HTR-8/SVneo (cell line): ENCODE measurements around the gene PBX4.
"Not testable (repeated sequence)": the region's sequence is repeated elsewhere in the genome, so short reads cannot be mapped to it uniquely, and the experiment has no call there.

Experiments
- DNase-seq: peaks from one replicate; pipeline ENCODE4 v3.0.0; 2011; ENCODE audit warnings: low spot score, mixed read lengths; ENCODE audit not compliant: insufficient read length
- FAIRE-seq: peaks from 2 replicates; lab custom pipeline; 2011; peaks lifted over from hg19 to GRCh38; lab: Jason Lieb, UNC

Gene PBX4

DNA sequence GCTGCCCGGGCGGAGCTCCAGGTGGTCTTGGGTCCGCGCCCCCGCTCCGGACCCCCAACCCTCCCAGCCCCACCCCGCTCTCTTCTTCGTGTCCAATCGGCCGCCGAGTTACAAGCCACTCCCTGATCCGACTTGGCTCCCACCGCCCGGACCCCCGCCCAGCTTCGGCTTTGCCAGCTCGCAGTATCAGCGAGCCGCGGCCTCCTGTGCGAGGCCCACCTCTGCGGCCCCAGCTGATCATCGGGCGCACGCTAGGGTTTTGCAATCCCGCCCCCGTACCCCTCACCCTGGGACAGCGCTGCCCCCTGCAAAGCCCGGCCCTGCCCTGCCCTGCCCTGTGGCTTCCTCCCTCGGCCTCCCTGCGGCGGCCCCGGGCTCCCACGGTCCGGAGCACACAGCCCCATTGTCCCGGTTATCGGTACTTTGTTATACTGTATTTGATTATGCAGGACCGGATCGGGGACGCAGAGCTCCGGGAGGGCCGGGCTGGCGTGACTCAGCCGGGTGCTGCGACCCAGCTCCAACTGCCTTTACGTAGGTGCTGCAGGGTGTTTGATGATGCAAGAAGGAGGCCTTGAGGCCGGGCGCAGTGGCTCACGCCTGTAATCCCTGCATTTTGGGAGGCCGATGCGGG, 10.1 kb upstream of the PBX4 start:
- no peak for DNase-seq
- no peak for FAIRE-seq

DNA sequence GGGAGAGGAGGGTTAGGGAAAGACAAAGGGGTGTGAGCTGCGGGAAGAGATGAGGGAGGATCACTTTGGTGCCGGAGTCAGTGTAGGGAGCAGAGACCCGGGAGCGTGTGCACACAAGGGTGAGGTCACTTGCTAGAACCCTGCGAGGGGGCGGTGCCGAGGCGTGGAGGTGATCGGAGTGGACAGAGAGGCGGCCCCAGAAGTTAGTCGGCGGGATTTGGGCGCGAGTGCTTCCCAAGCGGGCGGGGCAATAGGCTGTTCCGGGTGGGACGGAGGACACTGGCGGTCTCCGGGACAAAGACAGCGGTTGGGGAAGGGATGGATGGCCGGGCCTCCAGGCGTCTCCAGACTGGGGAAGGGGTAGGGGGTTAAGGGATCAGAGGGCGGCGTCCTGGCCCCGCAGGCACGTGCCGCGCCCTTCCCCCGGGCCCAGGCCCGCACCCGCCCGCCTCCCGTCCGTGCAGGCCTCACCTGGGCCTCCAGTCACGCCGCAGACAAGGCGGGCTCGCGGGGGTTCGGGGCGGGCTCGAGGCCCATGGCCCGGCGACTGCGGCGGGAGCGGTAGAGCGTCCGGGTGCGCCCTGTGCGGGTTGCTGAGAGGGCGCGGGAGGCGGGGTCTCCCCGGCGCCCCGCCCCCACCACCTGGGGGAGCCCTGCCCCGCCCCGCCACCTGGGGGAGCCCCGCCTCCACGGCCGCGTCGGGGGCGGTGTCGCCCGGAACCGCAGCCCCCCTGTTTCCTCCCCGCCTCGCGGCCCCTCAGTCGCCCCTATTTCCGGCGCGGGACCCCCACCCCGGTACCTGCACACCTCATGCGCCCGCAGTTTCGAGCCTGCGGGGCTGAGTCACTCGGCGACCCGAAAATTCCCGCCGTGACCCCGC, 9.4 kb upstream of the PBX4 start, which contains the start of gene LPAR2:
LPAR2 (minus strand) TSS at position 600 of the 880 bp plus-strand sequence. CDS start 945 bp downstream, outside the sequence.
- DNase-seq (no peak), FAIRE-seq (no peak)

DNA sequence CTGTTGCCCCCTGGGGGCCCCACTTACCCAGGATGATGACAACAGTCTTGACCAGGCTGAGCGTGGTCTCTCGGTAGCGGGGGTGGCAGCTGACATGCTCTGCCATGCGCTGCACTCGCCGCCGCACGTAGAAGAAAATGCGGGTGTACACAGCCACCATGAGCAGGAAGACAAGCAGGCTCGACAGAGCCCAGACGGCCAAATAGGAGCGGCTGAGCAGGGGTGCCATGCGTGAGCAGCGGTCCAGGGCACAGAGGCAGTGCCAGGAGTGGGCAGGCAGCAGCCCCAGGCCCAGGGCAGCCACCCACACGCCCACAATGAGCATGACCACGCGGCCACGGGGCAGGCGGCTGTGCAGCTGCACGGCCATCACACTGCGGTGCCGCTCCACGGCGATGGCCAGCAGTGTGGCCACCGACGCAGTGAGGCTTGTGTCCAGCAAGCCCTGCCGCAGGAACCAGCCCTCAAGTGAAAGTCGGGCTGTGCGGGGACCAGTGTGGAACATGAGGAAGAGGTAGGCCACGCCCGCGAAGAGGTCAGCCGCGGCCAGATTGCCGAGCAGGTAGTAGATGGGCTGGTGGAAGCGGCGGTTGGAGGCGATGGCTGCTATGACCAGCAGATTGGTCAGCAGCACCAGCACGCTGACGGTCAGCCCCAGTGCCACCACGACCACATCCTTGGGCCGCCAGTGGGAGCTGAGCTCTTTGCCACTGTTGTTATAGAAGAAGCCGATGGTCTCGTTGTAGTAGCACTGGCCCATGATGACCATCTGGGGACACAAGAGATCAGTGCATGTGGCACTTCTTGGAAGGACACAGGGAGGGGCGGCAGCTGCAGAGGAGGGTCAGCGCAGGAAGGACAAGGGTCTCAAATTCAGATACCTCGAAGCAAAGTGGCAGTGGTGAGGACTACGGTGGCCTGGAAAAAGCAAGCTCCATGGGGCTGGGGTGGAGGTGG, 8.3 kb upstream of the PBX4 start:
- DNase-seq (no peak), FAIRE-seq (peak; percentile 36)

DNA sequence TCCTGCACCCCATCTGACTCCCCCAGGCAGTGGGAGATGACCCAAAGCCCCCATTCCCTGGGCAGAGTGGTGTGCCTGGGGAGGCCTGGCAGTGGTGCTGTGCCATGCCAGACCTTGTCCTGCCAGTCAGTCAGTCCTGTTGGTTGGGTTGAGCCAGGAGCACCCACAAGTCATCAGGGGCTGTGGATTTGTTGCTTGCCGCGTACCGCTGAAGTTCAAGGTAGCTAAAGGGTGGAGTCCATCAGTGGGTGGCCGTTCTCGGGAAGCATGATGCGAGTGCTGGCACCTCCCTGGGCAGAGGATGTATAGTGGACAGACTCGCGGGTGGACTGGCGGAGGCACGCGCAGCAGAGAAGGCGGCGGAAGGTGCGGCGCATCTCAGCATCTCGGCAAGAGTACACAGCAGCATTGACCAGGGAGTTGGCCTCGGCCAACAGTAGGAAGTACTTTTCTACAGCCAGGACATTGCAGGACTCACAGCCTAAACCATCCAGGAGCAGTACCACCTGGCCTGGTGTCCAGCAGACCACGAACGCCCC, 5.6 kb upstream of the PBX4 start:
- no peak for DNase-seq
- FAIRE-seq: peak; percentile 69

DNA sequence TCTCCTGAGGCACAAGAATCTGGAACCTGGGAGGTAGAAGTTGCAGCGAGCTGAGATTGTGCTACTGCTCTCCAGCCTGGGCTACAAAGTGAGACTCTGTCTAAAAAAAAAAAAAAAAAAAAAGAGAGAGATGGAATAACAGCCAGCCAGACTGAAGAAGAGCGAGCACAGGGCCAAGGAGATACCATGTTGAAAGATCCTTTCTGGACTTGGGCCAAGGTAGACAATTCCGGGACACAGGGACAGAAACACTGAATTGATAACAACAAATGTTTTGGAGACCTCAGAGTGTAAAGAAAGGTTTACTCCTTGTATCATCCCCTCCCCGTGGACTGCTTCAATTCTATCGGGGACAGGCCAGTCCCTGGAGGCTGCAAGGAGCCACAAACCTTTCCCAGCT, 4.9 kb upstream of the PBX4 start:
- FAIRE-seq: no peak
- no peak for DNase-seq

DNA sequence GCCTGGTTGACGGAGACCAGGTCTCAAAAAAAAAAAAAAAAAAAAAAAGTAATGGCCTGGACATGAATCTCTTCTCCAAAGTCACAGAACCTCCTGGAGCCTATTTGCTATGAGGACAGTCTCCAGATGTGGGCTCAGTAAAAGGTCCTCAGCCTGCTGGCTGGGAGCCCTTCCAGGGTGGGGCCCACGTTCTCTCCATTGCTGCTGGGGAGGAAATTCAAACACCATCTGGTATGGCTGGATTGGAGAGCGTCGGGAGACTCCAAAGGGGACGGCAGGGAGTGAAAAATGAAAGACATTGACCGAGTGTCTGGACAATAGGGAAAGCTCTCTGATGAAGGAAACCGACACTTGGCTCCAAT, 1.3 kb upstream of the PBX4 start:
- no peak for FAIRE-seq

DNA sequence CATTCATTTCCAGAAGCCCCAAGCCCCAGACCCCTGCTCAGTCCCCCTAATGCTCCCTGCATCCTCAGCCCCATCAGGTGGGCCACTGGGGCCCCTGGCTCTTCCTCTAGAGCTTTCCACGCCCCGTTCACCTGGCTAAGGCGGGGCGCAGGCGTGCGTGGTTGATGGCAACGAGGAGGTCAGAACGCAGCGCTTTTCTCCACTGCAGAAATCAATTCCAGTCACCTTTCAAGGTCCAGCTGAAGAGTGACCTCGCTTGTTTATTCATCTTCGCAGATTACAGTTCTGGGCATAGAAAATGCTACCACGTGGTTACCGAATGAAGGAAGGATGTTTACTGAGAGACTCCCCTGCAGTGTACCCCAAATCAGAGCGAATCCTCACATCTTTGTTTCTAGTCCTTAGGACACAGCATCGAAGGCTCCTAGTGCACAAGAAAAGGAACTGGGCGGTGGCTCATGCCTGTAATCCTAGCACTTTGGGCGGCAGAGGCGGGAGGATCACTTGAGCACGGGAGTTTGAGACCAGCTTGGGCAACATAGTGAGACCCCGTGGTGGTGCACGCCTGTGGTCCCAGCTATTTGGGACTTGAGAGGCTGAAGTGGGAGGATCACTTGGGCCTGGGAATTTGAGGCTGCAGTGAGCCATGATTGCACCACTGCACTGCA, 828 bp upstream of the PBX4 start:
- FAIRE-seq (no peak), DNase-seq (no peak)

More for the DNA sequence above, 1.3 kb upstream of the PBX4 start:
- no peak for DNase-seq

DNA sequence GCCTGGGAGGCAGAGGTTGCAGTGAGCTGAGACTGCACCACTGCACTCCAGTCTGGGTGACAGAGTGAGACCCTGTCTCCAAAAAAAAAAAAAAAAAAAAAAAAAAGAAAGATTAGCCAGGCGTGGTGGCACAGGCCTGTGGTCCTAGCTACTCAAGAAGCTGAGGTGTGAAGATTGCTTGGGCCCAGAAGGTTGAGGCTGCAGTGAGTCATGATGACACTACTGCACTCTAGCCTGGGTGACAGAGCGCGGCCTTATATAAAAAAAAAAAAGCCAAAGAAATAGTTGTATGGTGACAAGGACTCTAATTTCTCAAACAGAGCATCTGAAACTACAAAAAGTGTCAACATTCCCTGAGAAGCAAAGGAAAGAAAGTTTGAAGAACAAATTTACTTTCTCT, 3.4 kb downstream of the PBX4 start:
- no peak for DNase-seq
- FAIRE-seq: no peak

DNA sequence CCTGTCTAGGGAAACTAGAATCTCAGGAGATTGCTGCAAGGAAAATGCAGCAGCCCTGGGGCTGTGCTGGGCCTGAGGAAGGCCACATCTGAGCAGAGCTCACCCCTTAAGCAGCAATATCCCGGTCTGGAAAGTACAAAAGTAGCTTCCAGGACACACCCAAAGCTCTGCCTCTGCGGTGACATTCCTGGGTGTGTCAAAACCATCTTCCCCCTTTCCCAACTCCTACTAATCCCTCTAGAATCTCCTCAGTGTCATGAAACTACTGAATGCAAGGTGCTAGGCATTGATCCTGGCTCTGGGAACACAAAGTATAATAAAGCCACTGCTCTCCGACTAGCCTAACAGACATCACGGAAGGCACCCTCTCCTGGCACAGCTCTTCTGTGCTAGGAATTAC, 5.0 kb downstream of the PBX4 start:
- FAIRE-seq (no peak), DNase-seq (no peak)

DNA sequence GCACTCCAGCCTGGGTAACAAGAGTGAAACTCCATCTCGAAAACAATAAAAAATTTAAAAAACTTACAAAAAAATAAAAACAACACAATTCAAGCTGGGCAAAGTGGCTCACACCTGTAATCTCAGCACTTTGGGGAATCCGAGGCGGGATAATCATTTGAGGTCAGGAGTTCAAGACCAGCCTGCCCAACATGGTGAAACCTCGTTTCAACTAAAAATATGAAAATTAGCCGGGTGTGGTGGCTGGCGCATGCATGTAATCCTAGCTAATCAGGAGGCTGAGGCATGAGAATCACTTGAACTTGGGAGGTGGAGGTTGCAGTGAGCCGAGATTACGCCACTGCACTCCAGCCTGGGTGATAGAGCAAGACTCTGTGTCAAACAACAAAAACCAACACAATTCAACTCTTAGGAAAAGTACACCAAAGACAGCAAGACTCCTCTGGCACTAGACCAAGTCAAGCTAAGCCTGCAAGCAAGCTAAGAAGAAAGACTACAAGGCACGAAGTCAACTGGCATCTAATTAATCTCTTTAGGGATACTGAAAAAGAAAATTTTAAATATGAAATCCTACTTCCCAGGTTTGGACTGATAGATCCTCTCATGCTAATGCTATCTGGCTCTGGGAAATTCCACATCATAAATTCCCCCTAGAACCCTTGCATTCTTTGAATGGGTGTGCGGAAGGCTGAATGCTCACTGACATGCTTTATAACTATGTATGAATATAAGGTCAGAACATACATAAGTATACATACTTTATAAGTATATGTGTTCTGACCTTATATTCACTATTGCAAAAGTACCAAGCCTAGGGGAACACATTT, 7.9 kb downstream of the PBX4 start:
- FAIRE-seq (no peak), DNase-seq (no peak)

DNA sequence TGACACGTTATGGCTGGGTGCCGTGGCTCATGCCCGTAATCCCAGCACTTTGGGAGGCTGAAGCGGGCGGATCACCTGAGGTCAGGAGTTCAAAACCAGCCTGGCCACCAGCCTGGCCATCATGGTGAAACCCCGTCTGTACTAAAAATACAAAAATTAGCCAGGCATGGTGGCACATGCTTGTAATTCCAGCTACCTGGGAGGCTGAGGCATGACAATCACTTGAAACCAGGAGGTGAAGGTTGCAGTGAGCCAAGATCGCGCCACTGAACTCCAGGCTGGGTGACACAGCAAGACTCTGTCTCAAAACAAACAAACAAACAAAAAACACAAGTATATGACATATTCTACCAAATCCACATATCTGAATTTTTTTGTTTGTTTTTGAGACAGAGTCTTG, 11.8 kb downstream of the PBX4 start:
- DNase-seq, FAIRE-seq: not testable (repeated sequence)

DNA sequence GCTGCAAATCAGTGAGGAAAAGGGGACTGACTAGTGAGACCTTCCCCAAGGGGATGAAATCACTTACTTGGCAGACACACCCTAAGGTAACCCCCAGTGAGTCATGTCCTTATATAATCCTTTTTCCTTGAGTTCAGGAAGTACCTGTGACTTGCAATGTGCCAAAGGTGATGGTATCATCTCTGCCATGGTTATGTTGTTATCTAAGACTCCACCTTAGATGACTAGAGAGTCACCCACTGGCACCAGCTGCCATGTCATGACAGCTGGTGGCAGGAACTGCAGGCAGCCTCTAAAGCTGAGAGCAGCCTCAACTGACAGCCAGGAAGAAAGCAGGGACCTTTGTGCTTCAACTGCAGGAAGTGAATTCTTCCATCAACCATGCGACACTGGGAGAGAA, 12.5 kb downstream of the PBX4 start:
- peak; percentile 77 for FAIRE-seq
- no peak for DNase-seq

DNA sequence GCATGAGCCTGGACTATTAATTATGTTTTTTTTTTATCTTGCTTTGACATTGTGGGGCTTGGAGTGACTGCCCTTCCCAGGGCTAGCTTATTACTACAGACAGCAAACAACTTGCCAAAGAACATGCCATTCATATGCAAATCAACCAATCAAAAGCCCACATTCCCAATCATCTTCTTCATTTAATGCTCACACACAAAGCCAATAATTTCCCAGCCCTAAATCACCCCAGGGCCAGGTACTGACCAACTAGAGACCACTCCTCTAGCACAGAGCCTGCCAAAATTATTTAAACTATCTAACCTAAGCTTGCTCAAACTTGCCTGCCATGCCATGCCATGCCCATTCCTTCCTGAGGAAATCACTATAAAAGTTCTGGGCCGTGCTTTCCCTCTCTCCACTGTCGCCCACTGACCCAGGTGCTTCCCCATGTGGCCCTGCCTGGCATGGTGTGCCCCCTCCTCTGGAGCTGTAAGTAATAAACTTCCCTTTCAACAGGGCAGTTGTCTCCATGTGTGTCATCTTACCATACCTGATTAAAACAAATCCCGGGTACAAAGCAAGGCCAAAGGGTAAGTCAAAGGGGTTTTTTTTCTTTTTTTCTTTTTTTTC, 15.7 kb downstream of the PBX4 start:
- DNase-seq (no peak), FAIRE-seq (no peak)

DNA sequence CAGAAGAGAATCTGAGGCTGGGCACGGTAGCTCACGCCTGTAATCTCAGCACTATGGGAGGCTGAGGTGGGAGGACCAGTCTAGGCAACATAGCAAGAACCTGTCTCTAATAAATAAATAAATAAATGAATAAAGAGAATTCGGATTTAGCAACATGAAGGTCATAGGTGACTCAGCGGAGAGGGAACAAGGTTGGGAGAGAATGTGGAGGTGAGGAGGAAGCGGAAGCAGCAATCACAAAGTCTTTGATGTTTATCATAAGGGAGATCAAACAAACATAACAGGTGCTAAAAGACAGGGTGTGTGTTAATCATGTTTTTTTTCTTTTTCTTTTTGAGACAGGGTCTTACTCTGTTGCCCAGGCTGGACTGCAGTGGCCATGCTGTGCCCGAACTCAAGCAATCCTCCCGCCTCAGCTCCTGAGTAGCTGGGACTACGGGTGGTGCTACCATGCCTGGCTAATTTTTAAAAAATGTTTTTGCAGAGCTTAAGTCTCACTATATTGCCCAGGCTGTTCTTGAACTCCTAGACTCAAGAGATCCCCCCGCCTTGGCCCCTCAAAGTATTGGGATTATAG, 16.3 kb downstream of the PBX4 start:
- FAIRE-seq (no peak), DNase-seq (no peak)

DNA sequence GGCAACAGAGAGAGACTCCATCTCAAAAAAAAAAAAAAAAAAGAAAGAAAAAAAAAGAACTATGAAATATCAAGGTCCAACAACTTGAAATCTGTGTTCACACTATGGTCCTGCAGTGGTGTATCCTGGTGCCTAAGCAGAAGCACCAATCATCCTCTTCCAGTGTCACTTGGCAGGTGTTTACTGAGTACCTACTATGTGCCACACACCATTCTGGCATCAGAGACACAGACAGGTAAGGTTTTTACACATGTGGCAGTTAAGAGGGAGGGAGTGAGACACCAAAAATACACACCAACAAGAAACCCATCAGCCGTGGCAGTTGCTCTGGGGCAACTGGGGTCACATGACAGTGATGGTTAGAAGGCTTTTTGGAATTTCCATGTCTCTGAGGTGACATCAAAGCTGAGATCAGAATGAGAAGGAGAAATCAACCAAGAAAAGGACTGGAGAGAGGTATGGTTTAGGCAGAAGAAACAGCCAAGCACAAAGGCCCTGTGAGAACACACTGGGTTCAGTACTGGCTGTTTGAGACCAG, 17.6 kb downstream of the PBX4 start:
- FAIRE-seq (no peak), DNase-seq (no peak)

DNA sequence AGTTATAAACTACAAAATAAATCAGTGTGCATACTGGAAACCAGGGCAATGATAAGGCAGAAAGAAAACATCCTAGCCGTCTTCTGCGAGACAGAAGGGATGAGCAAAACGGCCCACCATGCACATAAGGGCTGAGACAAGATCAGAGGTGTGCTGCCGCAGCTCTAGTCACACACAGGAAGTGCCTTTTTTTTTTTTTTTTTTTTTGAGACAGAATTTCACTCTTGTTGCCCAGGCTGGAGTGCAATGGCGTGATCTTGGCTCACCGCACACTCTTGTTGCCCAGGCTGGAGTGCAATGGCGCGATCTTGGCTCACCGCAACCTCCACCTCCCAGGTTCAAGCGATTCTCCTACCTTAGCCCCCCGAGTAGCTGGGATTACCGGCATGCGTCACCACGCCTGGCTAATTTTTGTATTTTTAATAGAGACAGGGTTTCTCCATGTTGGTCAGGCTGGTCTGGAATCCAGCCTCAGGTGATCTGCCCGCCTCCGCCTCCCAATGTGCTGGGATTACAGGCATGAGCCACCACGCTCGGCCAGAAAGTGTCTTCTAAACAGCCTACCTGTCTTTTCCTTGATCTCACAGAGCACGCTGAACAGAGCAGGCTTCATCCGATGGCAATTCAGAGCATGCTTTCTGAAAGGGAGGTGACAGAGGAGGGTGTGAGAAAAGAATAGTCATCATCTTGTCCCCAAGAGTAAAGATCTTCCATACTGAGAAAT, 19.6 kb downstream of the PBX4 start:
- not testable (repeated sequence) for FAIRE-seq, DNase-seq

DNA sequence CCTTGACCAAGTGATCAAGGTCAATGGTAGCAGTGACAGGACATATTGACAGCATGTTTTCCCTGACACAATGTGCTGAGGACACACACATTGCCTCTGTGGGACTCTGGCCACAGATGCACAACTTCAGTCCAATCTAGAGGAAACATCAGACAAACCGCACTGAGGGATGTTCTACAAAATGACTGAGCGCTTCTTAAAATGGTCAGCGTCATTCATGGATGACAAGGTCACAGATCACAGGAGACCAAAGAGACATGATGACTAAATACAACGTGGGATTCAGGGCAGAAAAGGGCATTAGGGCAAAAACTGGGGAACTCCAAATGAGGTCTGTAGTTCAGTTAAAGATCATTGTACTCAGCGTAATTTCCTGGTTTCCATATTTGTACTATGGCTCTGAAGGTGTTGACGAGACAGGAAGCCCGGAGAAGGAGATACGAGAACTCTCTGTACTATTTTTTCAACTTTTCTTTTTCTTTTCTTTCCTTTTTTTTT, 20.6 kb downstream of the PBX4 start:
- FAIRE-seq (no peak), DNase-seq (no peak)
